Esophagus mucosa (tissue), 1 donor: Measurements from ENCODE around the gene SPATA16. TPM values are rescaled to one million over a fixed set of nuclear protein-coding genes. Genes with fewer than 3 reads are reported as not detected.
"Not testable (repeated sequence)": the region's sequence is repeated elsewhere in the genome, so short reads cannot be mapped to it uniquely, and the experiment has no call there.

Experiments used
- ATAC-seq: fragments of 200-7000 bp; cut with Tn5 transposase; one replicate; pipeline ENCODE4 v1.9.1; 2020
- total RNA-seq: library from RNA; stranded (reverse); gene quantifications from one replicate; pipeline ENCODE4 v1.2.4, GENCODE V29; 2023
- donor health status: DM: yes; HTN: yes; CAD: no.

SPATA16 gene
- total RNA-seq, 1 donor from 2014 or later, result not detected

- no peak for ATAC-seq
Measured at GRCh38 chr3:172939651-172940293, 201.3 kb downstream of the SPATA16 start.

GRCh38 chr3:172938788-172939187 lies 202.2 kb downstream of the SPATA16 start:
- ATAC-seq, result no peak

GRCh38 chr3:172931746-172932285 lies 209.2 kb downstream of the SPATA16 start:
- no peak for ATAC-seq

- no peak for ATAC-seq
Measured at GRCh38 chr3:172929451-172929850, 211.6 kb downstream of the SPATA16 start.

- no peak for ATAC-seq
Measured at GRCh38 chr3:172924546-172924945, 216.5 kb downstream of the SPATA16 start.

- ATAC-seq, result no peak
Measured at GRCh38 chr3:172919297-172919683, 221.7 kb downstream of the SPATA16 start.

- no peak for ATAC-seq
Measured at GRCh38 chr3:172918568-172919296, 222.3 kb downstream of the SPATA16 start.

- ATAC-seq, result no peak
Measured at GRCh38 chr3:172918165-172918564, 222.9 kb downstream of the SPATA16 start.

GRCh38 chr3:172915911-172916514 lies 225.0 kb downstream of the SPATA16 start:
- no peak for ATAC-seq

- ATAC-seq, result no peak
Measured at GRCh38 chr3:172914854-172915253, 226.2 kb downstream of the SPATA16 start.

GRCh38 chr3:172913911-172914655 lies 227.0 kb downstream of the SPATA16 start:
- ATAC-seq, result no peak

- no peak for ATAC-seq
Measured at GRCh38 chr3:172911142-172911541, 229.9 kb downstream of the SPATA16 start.

GRCh38 chr3:172908771-172909270 lies 232.2 kb downstream of the SPATA16 start:
- ATAC-seq, result no peak

GRCh38 chr3:172905451-172905850 lies 235.6 kb downstream of the SPATA16 start:
- ATAC-seq, result no peak

- no peak for ATAC-seq
Measured at GRCh38 chr3:172904711-172905373, 236.2 kb downstream of the SPATA16 start.

GRCh38 chr3:172903642-172904320 lies 237.3 kb downstream of the SPATA16 start:
- no peak for ATAC-seq

- ATAC-seq, result no peak
Measured at GRCh38 chr3:172892158-172892557, 248.9 kb downstream of the SPATA16 start.

- no peak for ATAC-seq
Measured at GRCh38 chr3:172885704-172886103, 255.3 kb downstream of the SPATA16 start.

- ATAC-seq, result no peak
Measured at GRCh38 chr3:172882563-172882962, 258.5 kb downstream of the SPATA16 start.

- not testable (repeated sequence) for ATAC-seq
Measured at GRCh38 chr3:172879381-172879780, 261.7 kb downstream of the SPATA16 start.

GRCh38 chr3:172877011-172877410 lies 264.0 kb downstream of the SPATA16 start:
- no peak for ATAC-seq
